HTR-8/SVneo (cell line): ENCODE data around the gene FBXL7.

Experiments
- DNase-seq: peaks from one replicate; pipeline ENCODE4 v3.0.0; 2011; ENCODE audit warnings: low spot score, mixed read lengths; ENCODE audit not compliant: insufficient read length
- FAIRE-seq: peaks from 2 replicates; lab custom pipeline; 2011; peaks lifted over from hg19 to GRCh38; lab: Jason Lieb, UNC

FBXL7 gene

GRCh38 chr5:15951550-15951949, 451.6 kb downstream of the FBXL7 start:
- DNase-seq: no peak
- no peak for FAIRE-seq

DNA sequence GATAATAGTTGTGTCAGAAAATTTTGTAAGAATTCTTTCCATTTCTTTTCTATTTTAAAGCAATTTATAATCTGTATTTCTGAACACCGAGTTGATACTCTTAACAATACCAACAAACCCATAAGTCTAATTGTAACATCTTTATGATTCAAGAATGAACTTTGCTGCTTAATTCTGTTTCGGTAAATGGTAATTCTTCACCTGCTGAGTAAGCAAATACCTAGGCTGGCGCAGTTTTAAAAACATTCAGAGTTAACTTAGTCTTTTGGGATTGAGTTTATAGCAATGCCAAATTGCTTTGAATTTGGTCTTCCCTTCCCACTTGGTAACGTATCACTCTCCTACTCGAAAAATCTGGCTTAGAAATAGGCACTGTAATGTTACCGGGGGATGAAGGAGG, 456.6 kb downstream of the FBXL7 start:
- no peak for FAIRE-seq
- no peak for DNase-seq

- FAIRE-seq (no peak), DNase-seq (no peak)
Observed at GRCh38 chr5:15957124-15957523, 457.1 kb downstream of the FBXL7 start.

GRCh38 chr5:15959370-15960164, 459.6 kb downstream of the FBXL7 start:
- DNase-seq: no peak
- peak; percentile 28 for FAIRE-seq

- DNase-seq (no peak), FAIRE-seq (peak; percentile 74)
Observed at GRCh38 chr5:15966066-15966640, 466.2 kb downstream of the FBXL7 start.

- no peak for FAIRE-seq
Observed at GRCh38 chr5:15966651-15967050, 466.7 kb downstream of the FBXL7 start.

GRCh38 chr5:15968993-15969392, 469.0 kb downstream of the FBXL7 start:
- FAIRE-seq (no peak), DNase-seq (no peak)

More at GRCh38 chr5:15966651-15967050, 466.7 kb downstream of the FBXL7 start:
- DNase-seq: no peak

- DNase-seq (no peak), FAIRE-seq (no peak)
Observed at GRCh38 chr5:15977851-15978250, 477.9 kb downstream of the FBXL7 start.

DNA sequence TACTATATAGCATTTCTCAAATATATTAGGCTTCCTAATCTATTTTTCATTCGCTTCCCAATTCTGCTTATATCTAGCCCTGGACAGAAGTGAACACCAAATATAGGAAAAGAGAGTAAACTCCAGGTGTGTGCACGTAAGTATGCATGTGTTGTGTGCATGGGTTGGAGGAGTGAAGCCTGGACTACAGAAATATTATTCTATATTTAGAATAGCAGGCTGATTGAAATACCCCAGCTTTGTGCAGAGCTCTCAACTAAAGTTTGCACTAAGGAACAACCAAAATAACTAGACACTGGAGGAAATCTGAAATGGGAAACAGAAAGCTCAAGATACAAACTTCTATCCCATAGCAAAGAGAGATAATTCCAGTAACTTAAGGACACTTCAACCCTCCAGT, 480.9 kb downstream of the FBXL7 start:
- FAIRE-seq (no peak), DNase-seq (no peak)

- FAIRE-seq (no peak), DNase-seq (no peak)
Observed at GRCh38 chr5:15983392-15983791, 483.4 kb downstream of the FBXL7 start.
